Measurements from ENCODE around the gene INCA1.

DNA sequence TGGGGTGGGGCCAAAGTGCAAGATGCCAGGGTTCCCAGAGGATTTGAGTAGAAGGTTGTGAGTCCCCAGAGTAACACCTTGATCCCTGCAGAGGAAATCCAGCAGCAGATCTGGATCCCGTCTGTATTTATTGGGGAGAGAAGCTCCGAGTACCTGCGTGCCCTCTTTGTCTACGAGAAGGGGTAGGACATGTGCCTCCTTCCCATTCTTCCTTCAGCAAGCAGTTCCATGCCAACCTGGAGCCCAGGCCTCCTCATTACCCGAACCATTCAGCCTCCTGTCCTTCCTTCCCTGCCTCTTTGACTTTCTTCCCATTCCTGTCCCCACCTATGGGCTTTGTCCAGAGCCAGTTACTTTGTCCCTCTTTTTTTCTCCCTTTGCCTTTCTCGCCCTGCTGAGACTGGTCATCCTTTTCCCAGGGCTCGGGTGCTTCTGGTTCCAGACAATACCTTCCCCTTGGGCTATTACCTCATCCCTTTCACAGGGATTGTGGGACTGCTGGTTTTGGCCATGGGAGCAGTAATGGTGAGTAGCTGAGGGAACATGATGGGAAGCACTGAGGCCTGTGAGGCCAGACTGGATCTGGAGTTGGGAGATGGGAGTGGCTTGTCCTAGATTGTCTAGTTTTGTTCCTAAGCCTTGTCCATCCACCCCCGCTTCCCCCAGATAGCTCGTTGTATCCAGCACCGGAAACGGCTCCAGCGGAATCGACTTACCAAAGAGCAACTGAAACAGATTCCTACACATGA lies 54.4 kb downstream of the INCA1 start:
- TF ChIP-seq, protein P1, sequence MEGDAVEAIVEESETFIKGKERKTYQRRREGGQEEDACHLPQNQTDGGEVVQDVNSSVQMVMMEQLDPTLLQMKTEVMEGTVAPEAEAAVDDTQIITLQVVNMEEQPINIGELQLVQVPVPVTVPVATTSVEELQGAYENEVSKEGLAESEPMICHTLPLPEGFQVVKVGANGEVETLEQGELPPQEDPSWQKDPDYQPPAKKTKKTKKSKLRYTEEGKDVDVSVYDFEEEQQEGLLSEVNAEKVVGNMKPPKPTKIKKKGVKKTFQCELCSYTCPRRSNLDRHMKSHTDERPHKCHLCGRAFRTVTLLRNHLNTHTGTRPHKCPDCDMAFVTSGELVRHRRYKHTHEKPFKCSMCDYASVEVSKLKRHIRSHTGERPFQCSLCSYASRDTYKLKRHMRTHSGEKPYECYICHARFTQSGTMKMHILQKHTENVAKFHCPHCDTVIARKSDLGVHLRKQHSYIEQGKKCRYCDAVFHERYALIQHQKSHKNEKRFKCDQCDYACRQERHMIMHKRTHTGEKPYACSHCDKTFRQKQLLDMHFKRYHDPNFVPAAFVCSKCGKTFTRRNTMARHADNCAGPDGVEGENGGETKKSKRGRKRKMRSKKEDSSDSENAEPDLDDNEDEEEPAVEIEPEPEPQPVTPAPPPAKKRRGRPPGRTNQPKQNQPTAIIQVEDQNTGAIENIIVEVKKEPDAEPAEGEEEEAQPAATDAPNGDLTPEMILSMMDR (IDR thresholded peaks at IDR 0.05; ENCODE audit: low read depth, low read length, missing input control), result no peak
- TF ChIP-seq JUND (IDR thresholded peaks at IDR 0.05), result no peak
- TF ChIP-seq TAF1 (conservative IDR thresholded peaks at IDR 0.05), result no peak
- no peak for TF ChIP-seq GABPA (IDR thresholded peaks at IDR 0.05 in 1 of 2, conservative IDR thresholded peaks at IDR 0.05 in 1 of 2)
- TF ChIP-seq NR2F2 (IDR thresholded peaks at IDR 0.05), result no peak
- no peak for TF ChIP-seq ATF3 (IDR thresholded peaks at IDR 0.05)
- TF ChIP-seq FOXA1 (IDR thresholded peaks at IDR 0.05), result no peak
- TF ChIP-seq RAD21 (IDR thresholded peaks at IDR 0.05), result no peak
- TF ChIP-seq MAX (IDR thresholded peaks at IDR 0.05), result no peak
- no peak for TF ChIP-seq YY1 (IDR thresholded peaks at IDR 0.05)
- no peak for TF ChIP-seq FOXA2 (IDR thresholded peaks at IDR 0.05)
- TF ChIP-seq, protein P2, sequence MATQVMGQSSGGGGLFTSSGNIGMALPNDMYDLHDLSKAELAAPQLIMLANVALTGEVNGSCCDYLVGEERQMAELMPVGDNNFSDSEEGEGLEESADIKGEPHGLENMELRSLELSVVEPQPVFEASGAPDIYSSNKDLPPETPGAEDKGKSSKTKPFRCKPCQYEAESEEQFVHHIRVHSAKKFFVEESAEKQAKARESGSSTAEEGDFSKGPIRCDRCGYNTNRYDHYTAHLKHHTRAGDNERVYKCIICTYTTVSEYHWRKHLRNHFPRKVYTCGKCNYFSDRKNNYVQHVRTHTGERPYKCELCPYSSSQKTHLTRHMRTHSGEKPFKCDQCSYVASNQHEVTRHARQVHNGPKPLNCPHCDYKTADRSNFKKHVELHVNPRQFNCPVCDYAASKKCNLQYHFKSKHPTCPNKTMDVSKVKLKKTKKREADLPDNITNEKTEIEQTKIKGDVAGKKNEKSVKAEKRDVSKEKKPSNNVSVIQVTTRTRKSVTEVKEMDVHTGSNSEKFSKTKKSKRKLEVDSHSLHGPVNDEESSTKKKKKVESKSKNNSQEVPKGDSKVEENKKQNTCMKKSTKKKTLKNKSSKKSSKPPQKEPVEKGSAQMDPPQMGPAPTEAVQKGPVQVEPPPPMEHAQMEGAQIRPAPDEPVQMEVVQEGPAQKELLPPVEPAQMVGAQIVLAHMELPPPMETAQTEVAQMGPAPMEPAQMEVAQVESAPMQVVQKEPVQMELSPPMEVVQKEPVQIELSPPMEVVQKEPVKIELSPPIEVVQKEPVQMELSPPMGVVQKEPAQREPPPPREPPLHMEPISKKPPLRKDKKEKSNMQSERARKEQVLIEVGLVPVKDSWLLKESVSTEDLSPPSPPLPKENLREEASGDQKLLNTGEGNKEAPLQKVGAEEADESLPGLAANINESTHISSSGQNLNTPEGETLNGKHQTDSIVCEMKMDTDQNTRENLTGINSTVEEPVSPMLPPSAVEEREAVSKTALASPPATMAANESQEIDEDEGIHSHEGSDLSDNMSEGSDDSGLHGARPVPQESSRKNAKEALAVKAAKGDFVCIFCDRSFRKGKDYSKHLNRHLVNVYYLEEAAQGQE (IDR thresholded peaks at IDR 0.05), result no peak
- TF ChIP-seq HNF4A (conservative IDR thresholded peaks at IDR 0.05), result no peak
- TF ChIP-seq HNF4G (IDR thresholded peaks at IDR 0.05), result no peak
